Measurements from ENCODE around the gene LMTK3.
"Not testable (repeated sequence)": the region's sequence is repeated elsewhere in the genome, so short reads cannot be mapped to it uniquely, and the experiment has no call there.

LMTK3 gene

GRCh38 chr19:48490981-48491792, 20.4 kb downstream of the LMTK3 start:
- Histone ChIP-seq H3K36me3 (ENCODE audit: insufficient read depth, low read length) (no peaks in the 10 kb centered on the region), H3K4me1 (ENCODE audit: insufficient read depth, low read length) (peaks cover 24% of the 10 kb centered on the region), H3K27me3 (ENCODE audit: insufficient read depth, low read length, poor library complexity) (no peaks in the 10 kb centered on the region), H3K9ac (ENCODE audit: low read depth, low read length) (peak overlapping the region; percentile 7; the same call in 1 of the 2 replicates), H3K4me3 (ENCODE audit: low read depth in 1 of 2, low read length in 2 of 2) (peak overlapping the region in 1 of 2 experiments; percentile 23; a peak in 1 of 4 replicates), H3K27ac (ENCODE audit: low read length) (no peak overlapping the region), H2AFZ (ENCODE audit: low read depth, low read length) (no peak overlapping the region; the same call in 1 of the 2 replicates), H3K4me2 (ENCODE audit: insufficient read depth, low read length) (peak overlapping the region; percentile 57), H4K20me1 (ENCODE audit: insufficient read depth, low read length) (peaks cover 7% of the 10 kb centered on the region), H3K9me3 (ENCODE audit: insufficient read depth, low read length, severe bottlenecking) (no peaks in the 10 kb centered on the region), H3K79me2 (ENCODE audit: insufficient read depth, low read length) (no peaks in the 10 kb centered on the region)
- ATAC-seq (ENCODE audit: insufficient read depth, low read depth) = peak; percentile 62
- no peak for TF ChIP-seq EZH2 (IDR thresholded peaks at IDR 0.05; ENCODE audit: borderline replicate concordance, low read depth, low read length, severe bottlenecking)
- TF ChIP-seq CTCF (IDR thresholded peaks at IDR 0.05; ENCODE audit: borderline replicate concordance, extremely low read depth, low read length, poor library complexity, severe bottlenecking) = no peak
- DNase-seq = peak; percentile 80

GRCh38 chr19:48489608-48490216, 21.9 kb downstream of the LMTK3 start:
- Histone ChIP-seq H3K36me3 (ENCODE audit: insufficient read depth, low read length) (no peaks in the 10 kb centered on the region), H3K9me3 (ENCODE audit: insufficient read depth, low read length, severe bottlenecking) (no peaks in the 10 kb centered on the region), H3K4me1 (ENCODE audit: insufficient read depth, low read length) (peaks cover 24% of the 10 kb centered on the region), H3K4me3 (ENCODE audit: low read depth in 1 of 2, low read length in 2 of 2) (no peak overlapping the region), H3K9ac (ENCODE audit: low read depth, low read length) (no peak overlapping the region), H2AFZ (ENCODE audit: low read depth, low read length) (no peak overlapping the region), H4K20me1 (ENCODE audit: insufficient read depth, low read length) (peaks cover 7% of the 10 kb centered on the region), H3K79me2 (ENCODE audit: insufficient read depth, low read length) (no peaks in the 10 kb centered on the region), H3K4me2 (ENCODE audit: insufficient read depth, low read length) (no peak overlapping the region), H3K27me3 (ENCODE audit: insufficient read depth, low read length, poor library complexity) (no peaks in the 10 kb centered on the region), H3K27ac (ENCODE audit: low read length) (no peak overlapping the region)
- TF ChIP-seq CTCF (IDR thresholded peaks at IDR 0.05; ENCODE audit: borderline replicate concordance, extremely low read depth, low read length, poor library complexity, severe bottlenecking) = peak; percentile 96
- TF ChIP-seq EZH2 (IDR thresholded peaks at IDR 0.05; ENCODE audit: borderline replicate concordance, low read depth, low read length, severe bottlenecking) = no peak
- peak; percentile 77 for DNase-seq
- ATAC-seq (ENCODE audit: insufficient read depth, low read depth) = peak; percentile 82

GRCh38 chr19:48488478-48488877, 23.2 kb downstream of the LMTK3 start:
- H3K27me3 ChIP-seq (ENCODE audit: insufficient read depth, low read length, poor library complexity); H3K4me2 ChIP-seq (ENCODE audit: insufficient read depth, low read length); H3K4me3 ChIP-seq (ENCODE audit: low read depth in 1 of 2, low read length in 2 of 2); H4K20me1 ChIP-seq (ENCODE audit: insufficient read depth, low read length); DNase-seq; H3K79me2 ChIP-seq (ENCODE audit: insufficient read depth, low read length); H3K27ac ChIP-seq (ENCODE audit: low read length); H3K36me3 ChIP-seq (ENCODE audit: insufficient read depth, low read length); H3K9me3 ChIP-seq (ENCODE audit: insufficient read depth, low read length, severe bottlenecking); H2AFZ ChIP-seq (ENCODE audit: low read depth, low read length); H3K9ac ChIP-seq (ENCODE audit: low read depth, low read length); ATAC-seq (ENCODE audit: insufficient read depth, low read depth): not testable (repeated sequence)
- peaks cover 24% of the 10 kb centered on the region for H3K4me1 ChIP-seq (ENCODE audit: insufficient read depth, low read length)

- Histone ChIP-seq H3K36me3 (ENCODE audit: insufficient read depth, low read length) (no peaks in the 10 kb centered on the region), H3K79me2 (ENCODE audit: insufficient read depth, low read length) (no peaks in the 10 kb centered on the region), H3K9ac (ENCODE audit: low read depth, low read length) (no peak overlapping the region), H3K4me2 (ENCODE audit: insufficient read depth, low read length) (no peak overlapping the region), H3K27ac (ENCODE audit: low read length) (no peak overlapping the region), H2AFZ (ENCODE audit: low read depth, low read length) (no peak overlapping the region), H3K4me1 (ENCODE audit: insufficient read depth, low read length) (peaks cover 24% of the 10 kb centered on the region), H3K27me3 (ENCODE audit: insufficient read depth, low read length, poor library complexity) (no peaks in the 10 kb centered on the region), H3K4me3 (ENCODE audit: low read depth in 1 of 2, low read length in 2 of 2) (no peak overlapping the region), H4K20me1 (ENCODE audit: insufficient read depth, low read length) (peaks cover 7% of the 10 kb centered on the region), H3K9me3 (ENCODE audit: insufficient read depth, low read length, severe bottlenecking) (no peaks in the 10 kb centered on the region)
- DNase-seq (no peak), ATAC-seq (ENCODE audit: insufficient read depth, low read depth) (no peak)
- no peak for TF ChIP-seq CTCF (IDR thresholded peaks at IDR 0.05; ENCODE audit: borderline replicate concordance, extremely low read depth, low read length, poor library complexity, severe bottlenecking)
- TF ChIP-seq EZH2 (IDR thresholded peaks at IDR 0.05; ENCODE audit: borderline replicate concordance, low read depth, low read length, severe bottlenecking) = no peak
Observed at GRCh38 chr19:48487948-48488347, 23.7 kb downstream of the LMTK3 start.

Measured in DND-41 (cell line).